HG03097 (cell line): ENCODE data around the gene YBX1.
"Not testable (repeated sequence)": the region's sequence is repeated elsewhere in the genome, so short reads cannot be mapped to it uniquely, and the experiment has no call there.

Experiments
- ATAC-seq: cut with Tn5 transposase; IDR thresholded peaks from one replicate; pipeline ENCODE4 v1.9.1; 2021; ENCODE audit not compliant: unreplicated experiment, low FRiP score

The YBX1 gene

GRCh38 chr1:42746436-42747105 lies 64.4 kb downstream of the YBX1 start:
- no peak for ATAC-seq

GRCh38 chr1:42747125-42747524 lies 64.9 kb downstream of the YBX1 start:
- ATAC-seq, result no peak

- ATAC-seq, result no peak
Observed at GRCh38 chr1:42748021-42748420, 65.8 kb downstream of the YBX1 start.

- no peak for ATAC-seq
Observed at GRCh38 chr1:42748461-42749410, 66.5 kb downstream of the YBX1 start.

GRCh38 chr1:42750041-42750440 lies 67.8 kb downstream of the YBX1 start:
- no peak for ATAC-seq

GRCh38 chr1:42751511-42752070 lies 69.4 kb downstream of the YBX1 start:
- ATAC-seq, result not testable (repeated sequence)

GRCh38 chr1:42752284-42752683 lies 70.1 kb downstream of the YBX1 start:
- no peak for ATAC-seq

GRCh38 chr1:42753070-42753469 lies 70.9 kb downstream of the YBX1 start:
- no peak for ATAC-seq
